Caco-2 (cell line): Measurements from ENCODE around the gene ANKRD28. TPM values are rescaled to one million over a fixed set of nuclear protein-coding genes. Genes with fewer than 3 reads are reported as not detected.
A peak's percentile ranks its signal among the peaks of the same experiment; 100 is the strongest.

ENCODE experiments used
- BruUV-seq: library from RNA; stranded (reverse); fragments of 400-500 nt; replicated peaks from 2 replicates; lab custom pipeline; 2021; lab: Mats Ljungman, UMichigan
- CTCF ChIA-PET: fragments of 300-600 bp; sonication (Branson Sonifier 250); formaldehyde crosslinking; loops from one replicate; lab custom pipeline; 2022; ENCODE audit warnings: antibody characterized with exemption; lab: Charles Lee
- POLR2A ChIA-PET: fragments of 300-600 bp; sonication (Branson Sonifier 250); formaldehyde crosslinking; loops from one replicate; lab custom pipeline; 2022; ENCODE audit warnings: antibody characterized with exemption; lab: Charles Lee
- DNase-seq, 2 experiments: peaks; one replicate each; pipeline versions ENCODE4 v3.0.0 to v3.0.0-alpha.2; 2020 to 2022
- H3K27me3 ChIP-seq: replicated peaks from 2 replicates; pipeline ENCODE4 v1.6.0; 2011; ENCODE audit warnings: low read length; ENCODE audit not compliant: control insufficient read depth, insufficient read depth
- H3K36me3 ChIP-seq: 2 replicates; pipeline ENCODE4 v1.5.1; 2011; ENCODE audit warnings: low read length; ENCODE audit not compliant: control insufficient read depth, insufficient read depth
- H3K4me1 ChIP-seq: fragments of 250-450 bp; sonication (Bioruptor Pico); 2 replicates; pipeline ENCODE4 v1.5.1; 2020; ENCODE audit warnings: mild to moderate bottlenecking
- H3K4me3 ChIP-seq: 2 replicates; pipeline ENCODE4 v1.5.1; 2011; ENCODE audit warnings: low read depth, mild to moderate bottlenecking, control low read depth, low read length
- H3K9me3 ChIP-seq: fragments of 250-450 bp; sonication (Bioruptor Pico); 2 replicates; pipeline ENCODE4 v1.5.1; 2020; ENCODE audit warnings: mild to moderate bottlenecking, moderate library complexity
- H3K27ac Mint-ChIP-seq: one replicate; pipeline ENCODE4 v1.8.0; 2022; ENCODE audit warnings: mixed read lengths; ENCODE audit not compliant: unreplicated experiment
- H3K27me3 Mint-ChIP-seq: one replicate; pipeline ENCODE4 v1.8.0; 2022; ENCODE audit warnings: mixed read lengths; ENCODE audit not compliant: insufficient read depth, unreplicated experiment
- H3K36me3 Mint-ChIP-seq: one replicate; pipeline ENCODE4 v1.8.0; 2022; ENCODE audit warnings: mild to moderate bottlenecking, mixed read lengths; ENCODE audit not compliant: insufficient read depth, unreplicated experiment
- H3K4me1 Mint-ChIP-seq: one replicate; pipeline ENCODE4 v1.8.0; 2022; ENCODE audit warnings: low read depth, mixed read lengths; ENCODE audit not compliant: unreplicated experiment
- H3K4me3 Mint-ChIP-seq: one replicate; pipeline ENCODE4 v1.8.0; 2022; ENCODE audit warnings: mild to moderate bottlenecking, moderate library complexity, mixed read lengths; ENCODE audit not compliant: unreplicated experiment
- H3K9me3 Mint-ChIP-seq: one replicate; pipeline ENCODE4 v1.8.0; 2022; ENCODE audit warnings: mixed read lengths; ENCODE audit not compliant: unreplicated experiment
- intact Hi-C: fragments of 100-400 bp; cut with micrococcal nuclease; formaldehyde crosslinking; loops from one replicate; pipeline ENCODE4 v1.10.0; 2022; ENCODE audit not compliant: unreplicated experiment
- total RNA-seq: library from RNA; stranded (reverse); gene quantifications from 2 replicates; pipeline ENCODE4 v1.2.3, GENCODE V29; 2022
- TF ChIP-seq, protein P1 (sequence below), 2 experiments: fragments of 200-600 bp in 1 of 2; IDR thresholded peaks; 1 replicate in 1 of 2; 2 replicates in 1 of 2; pipeline versions ENCODE4 v1.5.1 to v1.8.0; 2011 to 2022; ENCODE audit warnings: antibody characterized with exemption in 1 of 2, control low read depth in 1 of 2, inconsistent platforms in 1 of 2, low read depth in 1 of 2, low read length in 1 of 2, mild to moderate bottlenecking in 1 of 2, moderate library complexity in 1 of 2; ENCODE audit not compliant: insufficient read depth in 1 of 2, severe bottlenecking in 1 of 2, unreplicated experiment in 1 of 2

ANKRD28 gene
- total RNA-seq, 1 experiment from 2014 or later: 37.2 TPM

DNA sequence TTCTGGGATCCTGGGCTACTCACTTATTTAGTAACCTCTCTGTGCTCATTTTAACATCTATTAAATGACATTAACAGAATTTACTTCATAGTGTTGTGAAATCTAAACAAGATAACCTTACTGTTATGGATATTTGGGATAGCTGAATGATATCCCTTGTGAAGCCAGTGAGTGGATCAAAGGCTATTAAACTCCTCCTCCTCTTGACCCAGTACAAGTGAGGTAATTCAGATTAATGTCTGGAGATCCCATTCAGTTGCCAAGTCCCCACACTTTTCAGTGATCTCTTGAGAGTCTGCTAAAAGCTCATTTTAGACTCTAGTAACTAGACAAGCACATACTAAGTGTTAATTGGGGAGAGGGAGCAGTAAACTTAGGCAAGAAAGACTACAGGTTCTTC lies 2.5 kb upstream of the ANKRD28 start:
- DNase-seq: no peak
- POLR2A ChIA-PET: no interaction called here
- peaks cover 9% of the 10 kb centered on the region for H3K4me1 ChIP-seq
- Mint-ChIP-seq H3K4me3 (no peak overlapping the region), H3K27me3 (no peaks in the 10 kb centered on the region), H3K4me1 (peaks cover 16% of the 10 kb centered on the region), H3K36me3 (no peaks in the 10 kb centered on the region), H3K9me3 (no peaks in the 10 kb centered on the region), H3K27ac (no peak overlapping the region)
- intact Hi-C loops: no loop called here
- H3K36me3 ChIP-seq: no peaks in the 10 kb centered on the region
- TF ChIP-seq, protein P1, sequence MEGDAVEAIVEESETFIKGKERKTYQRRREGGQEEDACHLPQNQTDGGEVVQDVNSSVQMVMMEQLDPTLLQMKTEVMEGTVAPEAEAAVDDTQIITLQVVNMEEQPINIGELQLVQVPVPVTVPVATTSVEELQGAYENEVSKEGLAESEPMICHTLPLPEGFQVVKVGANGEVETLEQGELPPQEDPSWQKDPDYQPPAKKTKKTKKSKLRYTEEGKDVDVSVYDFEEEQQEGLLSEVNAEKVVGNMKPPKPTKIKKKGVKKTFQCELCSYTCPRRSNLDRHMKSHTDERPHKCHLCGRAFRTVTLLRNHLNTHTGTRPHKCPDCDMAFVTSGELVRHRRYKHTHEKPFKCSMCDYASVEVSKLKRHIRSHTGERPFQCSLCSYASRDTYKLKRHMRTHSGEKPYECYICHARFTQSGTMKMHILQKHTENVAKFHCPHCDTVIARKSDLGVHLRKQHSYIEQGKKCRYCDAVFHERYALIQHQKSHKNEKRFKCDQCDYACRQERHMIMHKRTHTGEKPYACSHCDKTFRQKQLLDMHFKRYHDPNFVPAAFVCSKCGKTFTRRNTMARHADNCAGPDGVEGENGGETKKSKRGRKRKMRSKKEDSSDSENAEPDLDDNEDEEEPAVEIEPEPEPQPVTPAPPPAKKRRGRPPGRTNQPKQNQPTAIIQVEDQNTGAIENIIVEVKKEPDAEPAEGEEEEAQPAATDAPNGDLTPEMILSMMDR (IDR thresholded peaks at IDR 0.05; ENCODE audit: insufficient read depth in 1 of 2, low read depth in 1 of 2, low read length in 1 of 2, severe bottlenecking in 1 of 2, unreplicated experiment in 1 of 2): no peak
- BruUV-seq: no TSS peak
- no peaks in the 10 kb centered on the region for H3K9me3 ChIP-seq
- CTCF ChIA-PET: no interaction called here
- H3K27me3 ChIP-seq: no peaks in the 10 kb centered on the region
- no peak overlapping the region for H3K4me3 ChIP-seq

DNA sequence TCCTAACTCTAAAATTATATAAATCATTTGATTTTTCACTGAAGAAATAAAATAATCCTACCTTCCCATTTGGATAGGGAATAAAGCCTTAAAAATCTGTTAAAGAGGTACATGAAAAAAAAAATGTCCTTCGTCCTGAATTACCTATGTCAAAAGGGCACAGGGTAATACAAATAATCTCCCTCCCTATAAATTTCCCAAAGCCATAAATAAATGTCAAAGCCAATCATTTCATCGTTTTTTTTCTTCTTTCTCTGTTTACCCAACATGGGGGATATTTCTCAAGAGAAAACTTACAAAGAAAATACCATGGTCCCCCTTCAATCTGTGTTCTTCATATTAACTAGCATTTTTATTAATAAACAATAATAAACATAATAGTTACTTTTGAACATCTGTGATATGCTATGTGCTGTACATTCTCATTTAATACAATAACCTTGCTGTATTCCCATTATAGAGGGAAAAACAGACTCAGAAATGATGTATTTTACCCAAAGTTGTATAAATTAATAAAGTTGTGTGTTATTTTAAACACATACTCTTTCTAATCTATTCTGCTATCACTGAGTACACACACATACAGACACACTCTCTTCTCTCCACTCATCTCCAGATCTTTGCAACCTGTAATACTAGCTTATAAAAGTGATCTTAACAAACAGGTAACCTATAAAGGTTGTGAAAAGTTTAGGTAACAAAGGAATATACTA lies 910 bp upstream of the ANKRD28 start:
- Mint-ChIP-seq H3K9me3 (no peaks in the 10 kb centered on the region), H3K27ac (no peak overlapping the region), H3K4me1 (peaks cover 16% of the 10 kb centered on the region), H3K27me3 (no peaks in the 10 kb centered on the region), H3K4me3 (no peak overlapping the region), H3K36me3 (no peaks in the 10 kb centered on the region)
- H3K27me3 ChIP-seq: no peaks in the 10 kb centered on the region
- H3K9me3 ChIP-seq: no peaks in the 10 kb centered on the region
- TF ChIP-seq, protein P1 (IDR thresholded peaks at IDR 0.05; ENCODE audit: insufficient read depth in 1 of 2, low read depth in 1 of 2, low read length in 1 of 2, severe bottlenecking in 1 of 2, unreplicated experiment in 1 of 2): no peak
- peaks cover 9% of the 10 kb centered on the region for H3K4me1 ChIP-seq
- H3K4me3 ChIP-seq: no peak overlapping the region
- POLR2A ChIA-PET: interaction anchor here (1.1 kb wide), 1 partner anchor 9 kb away, joined by 3 read pairs; no protein-coding TSS in a partner anchor
- DNase-seq: no peak
- BruUV-seq: no TSS peak
- CTCF ChIA-PET: no interaction called here
- intact Hi-C loops: no loop called here
- no peaks in the 10 kb centered on the region for H3K36me3 ChIP-seq

DNA sequence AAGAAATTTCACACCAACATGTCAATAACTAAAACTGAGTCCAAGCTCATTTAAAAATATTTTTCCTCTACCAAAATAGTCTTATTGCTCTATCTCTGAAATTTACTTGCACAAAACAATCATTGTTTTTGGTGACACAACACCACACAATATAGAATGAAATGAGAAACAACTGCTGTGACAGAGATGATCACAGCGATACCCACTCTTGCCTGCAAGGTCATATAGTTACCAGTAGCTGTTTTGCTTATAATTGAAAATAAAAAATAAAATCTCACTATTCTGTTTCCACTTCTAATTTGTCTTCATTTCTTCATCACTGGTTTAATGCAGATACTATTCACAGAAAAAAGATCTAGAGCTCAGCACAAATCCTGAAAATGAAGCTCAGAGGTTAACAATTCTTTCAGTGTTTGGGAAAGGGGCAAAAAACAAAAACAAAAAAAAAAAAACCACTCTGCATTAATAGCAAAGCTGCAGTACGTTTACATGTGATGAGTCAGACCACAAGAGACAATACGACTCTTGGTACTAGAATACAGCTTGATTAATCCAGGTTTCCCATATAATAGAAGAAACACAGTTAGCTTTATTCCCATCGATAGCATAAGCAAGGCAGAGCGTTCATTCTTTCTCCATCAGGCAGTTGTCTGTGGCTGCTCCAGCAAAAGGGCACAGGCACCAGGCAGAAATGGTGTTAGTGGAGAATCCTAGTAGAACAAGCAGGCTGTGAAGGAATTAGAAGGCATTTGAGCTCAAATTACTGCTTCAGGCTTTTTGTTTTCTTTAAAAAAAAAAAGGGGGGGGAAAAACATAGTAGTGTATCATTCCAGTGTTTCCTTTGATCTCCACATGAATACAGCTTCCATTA lies 773 bp downstream of the ANKRD28 start:
- DNase-seq: no peak
- Mint-ChIP-seq H3K27me3 (no peaks in the 10 kb centered on the region), H3K4me3 (peak overlapping the region; percentile 48), H3K9me3 (no peaks in the 10 kb centered on the region), H3K36me3 (no peaks in the 10 kb centered on the region), H3K27ac (peak overlapping the region; percentile 65), H3K4me1 (peaks cover 16% of the 10 kb centered on the region)
- H3K4me3 ChIP-seq: no peak overlapping the region
- no TSS peak for BruUV-seq
- intact Hi-C loops: no loop called here
- TF ChIP-seq, protein P1 (IDR thresholded peaks at IDR 0.05; ENCODE audit: insufficient read depth in 1 of 2, low read depth in 1 of 2, low read length in 1 of 2, severe bottlenecking in 1 of 2, unreplicated experiment in 1 of 2): no peak
- no peaks in the 10 kb centered on the region for H3K27me3 ChIP-seq
- ChIA-PET POLR2A (interaction anchor here (0.6 kb wide), 2 partner anchors 187 to 196 kb away, joined by 5 to 6 read pairs; partner anchors contain the start of genes BTD and HACL1), CTCF (interaction anchor here (0.7 kb wide), 1 partner anchor 250 kb away, joined by 6 read pairs; no protein-coding TSS in a partner anchor)
- no peaks in the 10 kb centered on the region for H3K36me3 ChIP-seq
- no peaks in the 10 kb centered on the region for H3K9me3 ChIP-seq
- H3K4me1 ChIP-seq: peaks cover 9% of the 10 kb centered on the region
